ENCODE data around the gene NDST3.

Gene NDST3

DNA sequence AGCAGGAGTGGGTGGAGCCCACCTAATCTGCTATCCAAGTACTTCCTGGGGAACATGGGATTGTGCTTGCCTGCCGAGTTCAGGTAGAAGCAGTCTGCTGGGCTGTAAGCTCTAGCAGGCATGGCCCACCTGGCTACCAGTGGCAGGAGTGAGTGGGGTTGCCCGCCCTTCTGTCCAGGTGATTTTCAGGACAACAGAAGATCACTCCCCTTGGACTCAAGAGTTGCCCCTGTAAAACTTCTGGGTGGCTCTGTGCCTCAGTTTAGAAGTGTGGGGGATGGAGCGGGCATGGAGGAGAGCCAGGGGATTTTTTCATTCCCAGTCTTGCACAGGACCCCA lies 43.5 kb downstream of the NDST3 start:
- DNase-seq (ENCODE audit: low spot score) = no peak

DNA sequence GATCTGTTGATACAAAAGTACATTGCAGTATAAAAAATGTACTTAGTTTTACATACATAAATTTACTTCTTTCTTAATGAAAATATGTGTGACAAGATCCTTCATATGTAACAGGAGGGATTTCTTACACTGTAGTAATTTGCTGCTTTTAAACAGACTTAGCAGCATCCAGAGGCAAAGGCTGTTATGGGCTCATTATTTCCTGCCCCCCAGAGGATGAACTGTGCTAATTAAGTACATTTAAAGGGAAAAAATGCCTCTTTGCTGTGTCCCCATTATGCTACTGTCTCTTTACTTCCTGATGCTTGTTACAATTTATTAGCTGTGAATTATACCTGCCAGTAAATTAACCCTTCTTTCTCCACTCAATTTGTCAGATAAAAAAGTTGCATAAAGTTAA lies 47.1 kb downstream of the NDST3 start:
- DNase-seq (ENCODE audit: low spot score) = no peak

DNA sequence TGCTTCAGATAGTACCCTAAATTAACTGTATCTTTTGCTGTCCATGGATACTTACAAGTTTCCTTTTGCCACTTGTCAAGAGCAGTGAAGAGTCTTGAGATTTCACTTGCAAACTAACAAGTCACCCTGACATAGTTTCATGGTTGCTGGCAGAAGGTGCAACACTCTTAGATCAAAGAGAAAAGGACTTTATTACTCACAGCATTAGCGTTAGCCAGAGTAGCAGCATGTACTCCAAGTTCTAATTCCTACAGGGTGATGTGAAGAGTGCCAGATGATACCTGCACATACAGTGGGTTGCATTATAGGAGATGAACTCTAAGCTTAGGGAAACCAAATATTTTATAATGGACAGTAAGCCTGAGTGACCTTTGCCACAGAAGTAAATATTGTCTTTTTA lies 47.9 kb downstream of the NDST3 start:
- DNase-seq (ENCODE audit: low spot score) = no peak

DNA sequence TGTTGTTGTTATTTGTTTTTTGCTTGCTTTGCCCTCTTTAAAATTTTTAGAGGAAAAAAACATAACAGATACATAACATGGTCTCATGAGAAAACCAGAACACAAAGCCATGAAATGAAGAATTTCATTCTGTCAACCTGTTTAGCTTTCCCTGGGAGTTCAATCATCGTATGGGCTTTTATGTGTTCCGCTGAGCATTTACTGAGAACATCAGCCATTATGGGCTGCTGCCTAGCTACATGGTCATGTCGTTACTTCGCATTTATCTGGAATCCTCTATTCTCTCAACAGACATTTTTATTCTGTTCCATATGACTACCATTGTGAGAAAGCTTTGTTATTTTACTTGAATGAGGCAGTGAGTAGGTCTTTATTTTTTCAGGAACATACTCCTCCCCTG lies 51.4 kb downstream of the NDST3 start:
- DNase-seq (ENCODE audit: low spot score) = no peak

DNA sequence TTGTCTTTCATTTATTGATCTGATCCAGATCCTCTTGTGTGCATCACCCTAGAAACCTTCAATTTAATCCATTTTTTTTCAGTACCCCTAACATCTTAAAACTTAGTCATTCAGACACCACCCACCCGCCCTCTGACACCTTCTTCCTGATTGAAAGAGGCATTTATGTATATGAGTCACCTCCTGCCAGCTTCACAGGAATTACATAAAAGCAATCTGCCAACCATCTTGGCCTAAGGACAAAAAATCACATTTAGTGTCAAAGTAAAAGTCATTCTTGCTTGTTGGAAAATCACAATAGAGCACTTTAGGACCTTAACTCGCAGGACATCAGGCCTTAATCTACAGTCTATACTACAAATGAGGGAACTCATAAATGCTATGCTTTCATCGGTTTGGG lies 52.1 kb downstream of the NDST3 start:
- DNase-seq (ENCODE audit: low spot score) = no peak

DNA sequence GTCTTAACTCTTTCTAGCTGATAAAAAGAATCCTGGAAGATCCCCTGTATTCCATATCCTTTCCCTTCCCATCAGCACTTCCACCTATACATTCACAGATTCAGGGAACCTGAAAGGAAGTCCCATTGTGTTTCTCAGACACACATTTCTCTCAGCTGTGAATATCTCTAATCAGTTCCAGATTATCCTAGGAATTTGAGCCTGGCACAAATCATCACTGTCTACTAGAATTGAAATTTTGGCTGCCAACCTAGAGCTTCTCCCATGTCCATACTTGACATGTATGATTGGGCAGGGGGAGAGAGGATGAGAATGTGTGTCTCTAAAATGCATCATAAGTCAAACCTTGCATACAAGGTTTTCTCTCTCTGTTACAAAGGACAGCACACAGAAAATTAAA lies 53.1 kb downstream of the NDST3 start:
- no peak for DNase-seq (ENCODE audit: low spot score)

DNA sequence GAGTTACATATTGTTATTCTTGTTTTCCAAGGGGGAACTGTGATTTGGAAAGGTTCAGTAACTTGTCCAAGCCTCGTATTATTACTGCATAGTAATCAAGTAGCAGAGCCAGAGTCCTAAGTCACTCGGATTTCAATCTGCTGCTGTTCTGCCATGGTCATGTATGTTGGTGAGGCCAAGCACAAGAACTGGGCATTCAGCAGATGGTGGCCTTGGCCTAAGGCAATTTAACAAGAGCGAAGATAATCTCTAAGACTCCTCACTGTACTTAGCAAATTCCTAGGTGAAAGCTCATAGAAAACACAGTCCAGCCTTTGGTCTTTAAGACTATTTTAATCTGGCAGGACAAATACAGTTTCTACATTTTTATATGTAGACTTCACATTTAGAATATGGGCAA lies 64.8 kb downstream of the NDST3 start:
- DNase-seq (ENCODE audit: low spot score) = no peak

DNA sequence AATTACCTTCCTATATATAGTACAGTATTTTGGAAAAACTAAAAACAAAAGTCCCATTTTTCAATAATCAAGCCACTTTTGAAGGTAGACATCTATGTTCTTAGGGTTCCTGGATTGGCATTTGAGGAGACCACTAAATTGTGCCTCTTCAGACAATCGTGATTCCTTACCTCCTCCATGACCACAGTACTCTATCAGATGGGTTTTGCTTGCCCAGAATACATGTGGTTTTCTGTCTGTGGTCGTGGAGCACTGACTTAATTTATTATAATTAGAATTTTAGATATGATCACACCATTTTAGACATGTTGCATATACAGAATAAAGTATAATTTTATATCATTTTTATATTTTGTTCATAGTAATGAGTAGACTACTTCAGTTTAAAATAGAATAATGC lies 67.9 kb downstream of the NDST3 start:
- DNase-seq (ENCODE audit: low spot score) = no peak

DNA sequence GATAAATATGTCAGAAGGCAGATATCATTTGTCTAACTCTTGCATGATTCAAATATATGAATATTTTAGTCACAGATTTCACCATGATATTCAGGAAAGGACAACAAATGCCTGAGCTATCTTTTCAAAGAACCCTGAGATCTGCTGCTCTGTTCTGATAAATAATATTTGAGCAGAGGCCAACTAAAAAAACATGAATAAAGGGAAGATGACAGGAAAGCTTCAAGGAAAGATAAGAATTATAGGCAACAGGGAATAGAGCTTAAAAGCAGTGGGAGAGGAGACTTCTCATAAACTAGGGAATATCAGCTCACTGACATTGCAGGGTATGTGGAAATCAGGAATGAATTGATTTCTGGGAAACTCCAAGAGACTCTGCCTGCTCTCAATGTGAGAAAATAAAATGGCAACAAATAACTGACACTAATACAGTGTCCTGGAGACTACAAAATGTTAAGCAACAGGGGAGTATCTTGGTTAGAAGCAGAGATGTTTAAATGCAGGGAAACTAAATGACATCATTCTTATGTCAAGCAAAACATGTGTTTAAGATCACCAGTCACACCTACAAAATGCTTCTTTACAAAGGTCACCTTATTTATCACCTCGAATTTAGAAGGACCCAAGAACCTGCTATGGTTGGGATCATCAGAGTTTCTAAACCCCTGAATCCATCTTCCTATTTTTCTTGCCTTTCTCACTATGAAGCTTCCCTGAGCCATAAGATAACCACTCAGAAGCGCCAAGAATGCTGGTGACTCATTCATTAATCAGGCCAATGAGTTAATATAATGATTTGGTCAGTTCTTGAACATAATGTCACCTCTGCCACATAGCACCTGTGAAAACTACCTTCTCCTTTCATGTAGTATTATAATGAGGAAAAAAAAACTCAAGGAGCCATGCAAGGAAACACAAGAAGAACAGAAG lies 78.1 kb downstream of the NDST3 start:
- no peak for DNase-seq (ENCODE audit: low spot score)

DNA sequence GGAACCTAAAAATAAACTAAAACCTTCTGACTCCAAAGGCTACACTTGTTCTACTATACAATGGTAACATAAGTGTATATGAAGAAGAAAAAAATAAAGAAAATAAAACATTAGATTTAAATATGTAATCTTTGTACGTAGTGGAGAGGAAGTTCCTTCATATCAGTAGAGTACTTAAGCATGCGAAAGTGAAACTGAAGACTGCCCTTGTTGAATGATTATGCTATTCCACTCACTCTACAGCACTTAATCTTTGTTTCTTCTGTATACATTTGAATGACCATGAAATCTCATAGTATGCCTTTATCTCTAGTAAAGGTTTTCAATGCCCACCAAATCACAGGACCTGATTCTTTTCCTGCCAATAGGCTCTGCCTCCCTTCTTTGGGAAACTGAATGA lies 78.9 kb downstream of the NDST3 start:
- no peak for DNase-seq (ENCODE audit: low spot score)

DNA sequence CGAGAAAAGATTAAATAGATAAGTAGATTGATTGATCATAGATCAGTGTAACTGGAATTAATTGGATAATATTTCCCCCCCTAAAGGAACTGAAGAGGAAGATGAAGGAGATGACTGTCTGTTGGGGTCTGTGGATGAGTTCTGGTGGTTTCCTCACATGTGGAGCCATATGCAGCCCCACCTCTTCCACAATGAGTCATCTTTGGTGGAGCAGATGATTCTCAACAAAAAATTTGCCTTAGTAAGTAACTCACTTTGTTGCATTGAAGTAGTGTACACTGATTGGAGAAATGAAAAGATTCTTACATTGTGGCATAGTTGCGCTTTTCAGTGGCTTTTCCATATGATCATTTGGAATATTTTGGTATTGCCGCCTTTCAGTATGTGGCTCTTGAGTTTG lies 80.4 kb downstream of the NDST3 start:
- DNase-seq (ENCODE audit: low spot score) = no peak

DNA sequence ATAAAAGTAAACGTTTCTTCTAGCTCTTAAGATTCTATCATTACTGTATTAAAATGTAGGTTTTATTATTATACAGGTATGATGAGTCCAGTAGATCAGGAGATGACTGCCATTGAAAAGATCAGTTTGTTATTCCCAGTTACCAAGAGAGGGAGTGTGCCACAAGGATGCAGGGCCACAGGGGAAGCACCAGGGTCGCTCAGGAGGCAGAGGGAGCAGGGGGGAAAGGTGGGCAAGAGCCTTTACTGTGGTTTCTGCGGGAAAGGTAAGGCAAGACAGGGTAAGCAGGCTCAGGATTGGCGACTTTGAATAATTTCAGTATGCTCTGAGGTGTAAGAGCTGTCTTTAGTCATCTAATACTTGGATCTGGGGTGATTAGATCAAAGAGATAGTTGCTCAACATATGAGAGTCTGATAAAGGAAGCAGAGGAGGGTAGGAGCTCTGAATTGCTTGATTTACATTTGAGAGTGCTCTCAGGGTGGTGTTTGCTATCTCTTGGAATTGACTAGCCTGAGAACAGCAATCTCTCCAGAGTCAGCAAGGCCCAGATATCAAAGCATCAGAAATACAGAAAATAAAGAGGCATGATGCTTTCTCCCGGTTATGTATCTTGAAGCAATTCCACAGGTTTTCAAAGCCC lies 86.0 kb downstream of the NDST3 start:
- no peak for DNase-seq (ENCODE audit: low spot score)

DNA sequence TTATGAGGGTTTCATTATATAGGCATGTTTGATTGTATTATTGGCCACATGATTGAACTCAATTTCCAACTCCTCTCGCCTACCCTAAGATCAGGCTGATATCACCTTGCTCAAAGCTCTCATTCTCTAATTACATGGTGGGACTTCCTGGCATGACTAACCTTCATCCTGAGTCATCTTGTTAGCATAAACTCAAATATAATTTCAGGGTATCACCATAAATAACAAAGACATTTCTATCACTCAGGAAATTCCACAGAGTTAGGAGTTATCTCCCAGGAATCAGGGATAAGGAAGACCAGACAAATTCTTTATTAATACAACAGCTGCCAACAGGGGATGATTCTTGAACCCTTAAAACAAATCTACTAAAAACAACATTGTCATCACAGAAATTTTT lies 90.7 kb downstream of the NDST3 start:
- DNase-seq (ENCODE audit: low spot score) = no peak

DNA sequence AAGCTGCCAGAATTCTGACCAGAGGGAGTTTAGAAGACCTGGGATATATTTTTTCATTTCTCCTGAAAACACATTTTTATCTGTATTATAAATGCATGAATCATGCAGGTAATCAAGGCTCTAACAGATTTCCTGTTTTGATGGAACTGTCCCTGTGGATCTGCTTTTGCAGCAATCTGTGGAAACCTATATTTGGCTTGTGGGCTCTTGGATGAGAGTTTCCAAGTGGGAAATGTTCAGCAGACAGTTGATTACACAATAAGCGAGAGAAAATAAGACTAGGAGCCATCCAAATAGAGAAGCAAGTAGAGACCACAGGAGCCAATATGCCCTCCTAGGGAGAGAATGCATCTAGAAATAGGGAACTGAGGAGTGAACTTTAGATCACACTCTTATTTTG lies 105.0 kb downstream of the NDST3 start:
- DNase-seq (ENCODE audit: low spot score) = no peak

DNA sequence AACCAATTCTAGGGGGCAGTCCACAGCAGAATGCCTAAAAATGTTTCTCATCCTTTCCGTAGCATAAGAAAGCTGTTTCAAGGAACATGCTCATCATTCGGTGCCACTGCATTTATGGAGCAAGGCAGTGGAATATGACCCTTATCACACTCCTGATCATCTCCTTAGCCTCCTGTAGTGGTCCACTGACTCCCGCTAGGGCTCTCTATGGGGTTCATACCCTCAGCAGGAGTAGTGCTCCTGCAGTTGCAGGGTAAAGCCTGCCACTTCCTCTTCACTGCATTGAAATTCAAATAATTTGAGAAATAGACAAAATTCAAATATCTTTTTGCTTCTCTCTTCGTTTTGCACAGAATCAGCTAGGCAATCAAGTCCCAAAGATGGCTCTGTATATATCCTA lies 107.0 kb downstream of the NDST3 start:
- no peak for DNase-seq (ENCODE audit: low spot score)

DNA sequence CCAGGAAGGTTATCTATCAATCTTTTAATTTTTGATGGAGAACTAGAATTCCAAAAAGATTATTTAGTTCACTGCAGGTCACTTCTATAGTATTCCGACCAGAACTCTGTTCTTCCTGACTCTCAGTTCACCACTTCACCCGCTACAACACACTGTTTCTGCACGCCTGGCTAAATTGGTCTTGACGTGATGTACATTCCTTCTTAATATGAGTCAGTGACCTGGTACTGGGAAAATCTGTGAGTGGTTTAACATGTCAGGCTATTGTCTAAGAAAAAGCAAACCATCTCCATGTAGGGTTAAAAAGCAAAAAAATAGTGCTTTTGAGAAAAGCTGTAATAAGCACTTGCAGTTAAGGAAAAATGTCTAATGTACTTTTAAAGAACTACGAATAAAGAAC lies 120.4 kb downstream of the NDST3 start:
- DNase-seq (ENCODE audit: low spot score) = no peak

DNA sequence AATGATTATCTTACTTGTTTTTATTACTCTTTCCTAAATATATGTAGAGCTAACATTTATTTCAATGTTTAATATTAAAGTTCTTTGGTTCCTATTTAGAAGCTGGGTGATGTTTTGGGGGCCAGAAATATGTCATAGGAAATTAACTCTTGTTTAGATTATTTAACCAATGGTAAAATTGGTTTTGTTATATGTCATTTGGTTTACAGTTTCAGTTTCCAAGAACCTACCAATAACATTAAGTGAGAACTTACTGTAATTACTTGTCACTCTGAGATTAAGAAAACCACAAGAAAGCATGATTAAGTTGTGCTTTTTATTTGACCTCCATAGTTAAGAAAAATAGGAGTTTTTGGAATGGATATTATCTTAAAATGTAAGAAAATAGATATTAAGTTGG lies 121.2 kb downstream of the NDST3 start:
- no peak for DNase-seq (ENCODE audit: low spot score)

DNA sequence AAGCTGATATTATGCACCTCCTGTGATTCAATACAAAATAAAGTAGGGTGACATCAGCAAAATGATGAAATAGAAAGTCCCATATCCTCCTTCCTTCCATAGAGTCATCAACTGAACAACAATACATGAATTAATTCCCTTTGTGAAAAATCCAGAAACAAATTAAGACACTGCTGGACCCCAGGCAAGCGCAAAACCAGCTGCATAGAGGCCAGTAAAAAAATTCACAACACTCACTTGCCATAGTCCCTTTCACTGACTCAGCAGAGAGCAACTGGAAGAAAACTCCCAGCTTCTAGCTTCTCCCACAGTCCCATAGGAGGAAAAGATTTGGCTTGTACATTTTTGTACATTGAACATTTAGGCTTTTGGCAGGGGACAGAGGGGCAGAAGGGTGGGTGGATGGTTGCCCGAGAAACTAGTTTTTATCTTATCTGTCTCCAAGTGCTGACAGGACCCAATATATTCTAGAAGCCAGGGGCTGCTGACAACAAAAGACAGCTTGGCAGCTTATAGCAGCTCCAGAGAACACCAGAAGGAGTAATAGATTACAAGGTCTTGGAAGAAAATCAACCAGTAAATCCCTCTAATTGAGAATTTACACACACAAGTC lies 124.6 kb downstream of the NDST3 start:
- no peak for DNase-seq (ENCODE audit: low spot score)

DNA sequence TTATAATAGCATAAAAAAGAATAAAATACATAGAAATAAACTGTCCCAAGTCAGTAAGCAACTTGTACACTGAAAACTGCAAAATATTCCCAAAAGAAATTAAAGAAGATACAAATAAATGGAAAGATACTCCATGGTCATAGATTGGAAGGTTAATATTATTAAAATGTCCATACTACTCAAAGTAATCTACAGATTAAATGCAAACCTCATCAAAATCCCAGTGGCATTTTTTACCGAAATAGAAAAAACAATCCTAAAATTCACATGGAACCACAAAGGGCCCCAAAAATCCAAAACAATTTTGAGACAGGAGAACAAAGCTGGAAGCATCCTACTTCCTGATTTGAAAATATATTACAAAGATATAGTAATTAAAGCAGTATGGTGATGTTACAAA lies 133.0 kb downstream of the NDST3 start:
- DNase-seq (ENCODE audit: low spot score) = no peak

DNA sequence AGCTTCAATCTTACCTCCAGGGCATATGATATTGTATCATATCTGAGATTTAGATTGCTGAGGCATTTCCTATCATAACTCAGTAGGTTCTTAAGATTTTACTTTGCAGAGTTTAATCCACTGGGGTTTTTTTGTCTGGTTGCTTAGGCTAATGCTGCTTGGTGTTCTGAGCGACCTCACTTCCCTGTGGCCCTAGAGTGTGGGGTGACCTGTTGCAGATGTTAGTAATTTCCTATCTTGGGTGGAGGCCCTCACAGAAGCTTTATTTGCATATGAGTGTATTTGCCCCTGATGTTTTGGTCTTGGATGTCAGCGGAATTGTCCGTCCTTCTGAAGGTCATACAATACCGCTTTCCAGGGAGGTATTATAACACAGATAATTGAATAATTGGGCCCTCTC lies 137.1 kb downstream of the NDST3 start:
- no peak for DNase-seq (ENCODE audit: low spot score)

DNA sequence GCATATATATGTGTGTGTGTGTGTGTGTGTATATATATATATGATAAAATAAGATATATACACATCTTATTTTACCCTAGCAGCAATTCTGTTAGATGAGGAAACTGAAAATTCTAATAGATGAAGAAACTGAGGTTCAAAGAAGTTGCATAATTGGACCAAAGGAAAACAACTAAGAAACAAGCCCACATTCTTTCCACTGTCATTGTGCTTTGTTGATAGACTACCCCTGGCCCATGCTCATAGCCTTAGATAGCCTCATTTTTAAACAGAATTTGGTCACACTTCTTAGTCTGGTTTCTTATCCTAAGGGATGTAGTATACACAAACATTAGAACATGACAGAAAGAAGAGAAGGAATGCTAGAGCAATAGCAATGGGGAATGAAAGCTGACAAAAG lies 138.8 kb downstream of the NDST3 start:
- no peak for DNase-seq (ENCODE audit: low spot score)

DNA sequence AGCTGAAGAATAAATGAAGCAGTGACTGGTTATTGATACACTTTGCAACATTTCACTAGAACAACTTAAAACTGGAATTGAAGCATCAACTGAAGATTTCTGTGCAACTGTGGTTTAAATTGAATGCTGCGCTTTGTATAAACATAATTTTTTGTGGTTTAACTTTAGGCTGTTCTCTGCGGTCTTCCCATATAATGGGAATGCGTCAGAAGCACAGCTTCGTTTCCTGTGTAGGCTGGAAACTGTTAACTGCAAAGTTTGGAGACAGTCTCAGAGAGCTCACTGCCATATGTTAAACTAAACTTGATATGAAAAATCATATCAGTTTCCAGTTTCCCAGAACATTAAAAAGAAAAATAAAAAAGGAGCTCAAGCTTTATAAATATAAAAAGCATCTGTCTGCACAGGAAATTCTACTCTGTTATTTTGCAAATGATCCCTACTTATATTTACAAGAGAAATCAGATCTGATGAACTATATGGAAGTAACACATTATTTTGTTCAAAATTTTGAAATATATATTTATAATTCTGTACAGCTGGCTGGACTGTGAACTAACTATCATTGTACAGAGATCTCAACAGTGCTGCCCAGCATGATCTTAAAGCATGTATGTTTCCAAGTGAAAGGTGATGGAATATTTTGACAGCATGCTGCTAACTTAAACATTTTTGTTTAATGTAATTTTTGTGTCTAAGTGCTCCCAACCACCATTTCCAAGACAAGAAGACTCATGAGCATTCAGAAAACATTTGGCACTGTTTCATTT lies 139.9 kb downstream of the NDST3 start:
- no peak for DNase-seq (ENCODE audit: low spot score)
